Stimulated activated effector memory CD8-positive, alpha-beta T cell treated with anti-CD3 and anti-CD28 coated beads, Interleukin-12 subunit alpha, Interleukin-12 subunit beta, amount 100 ng/mL, for 72 hours (primary cell): Measurements from ENCODE around the gene PTGIS.

Source experiments
- ATAC-seq: fragments of 150-1000 bp; cut with Tn5 transposase; 2 replicates; pipeline ENCODE4 v1.10.0; 2021
- DNase-seq, 2 donors: peaks; one replicate each; pipeline ENCODE4 v3.0.0; 2021 to 2022; ENCODE audit warnings: low spot score in 2 of 2
- H3K27ac Mint-ChIP-seq: one replicate; pipeline ENCODE4 v1.8.0; 2022; ENCODE audit warnings: mild to moderate bottlenecking, mixed read lengths
- H3K36me3 Mint-ChIP-seq: one replicate; pipeline ENCODE4 v1.8.0; 2022; ENCODE audit warnings: mild to moderate bottlenecking, mixed read lengths
- H3K4me1 Mint-ChIP-seq: one replicate; pipeline ENCODE4 v1.8.0; 2022; ENCODE audit warnings: mixed read lengths
- H3K4me3 Mint-ChIP-seq: one replicate; pipeline ENCODE4 v1.8.0; 2022; ENCODE audit warnings: mild to moderate bottlenecking, mixed read lengths
- H3K9me3 Mint-ChIP-seq: one replicate; pipeline ENCODE4 v1.8.0; 2022; ENCODE audit warnings: mixed read lengths

Gene PTGIS

GRCh38 chr20:49587111-49587570, 19.2 kb upstream of the PTGIS start:
- Mint-ChIP-seq H3K36me3 (peaks cover 35% of the 10 kb centered on the region), H3K4me3 (no peak overlapping the region), H3K27ac (no peak overlapping the region), H3K9me3 (peaks cover 10% of the 10 kb centered on the region), H3K4me1 (peaks cover 68% of the 10 kb centered on the region)
- ATAC-seq: no peak
- DNase-seq: no peak

GRCh38 chr20:49585585-49586245, 17.8 kb upstream of the PTGIS start:
- Mint-ChIP-seq H3K9me3 (peaks cover 10% of the 10 kb centered on the region), H3K4me1 (peaks cover 54% of the 10 kb centered on the region), H3K36me3 (peaks cover 22% of the 10 kb centered on the region), H3K4me3 (no peak overlapping the region), H3K27ac (peak overlapping the region; percentile 94)
- ATAC-seq (no peak), DNase-seq (no peak)

GRCh38 chr20:49584418-49585382, 16.8 kb upstream of the PTGIS start:
- Mint-ChIP-seq H3K27ac (peak overlapping the region; percentile 94), H3K36me3 (peaks cover 12% of the 10 kb centered on the region), H3K4me1 (peaks cover 44% of the 10 kb centered on the region), H3K9me3 (peaks cover 4% of the 10 kb centered on the region), H3K4me3 (peak overlapping the region; percentile 41)
- ATAC-seq (peak; percentile 61), DNase-seq (no peak)

GRCh38 chr20:49583669-49584417, 15.9 kb upstream of the PTGIS start:
- Mint-ChIP-seq H3K27ac (peak overlapping the region; percentile 94), H3K36me3 (peaks cover 3% of the 10 kb centered on the region), H3K4me3 (no peak overlapping the region), H3K4me1 (peaks cover 36% of the 10 kb centered on the region), H3K9me3 (peaks cover 4% of the 10 kb centered on the region)
- DNase-seq: no peak
- peak; percentile 60 for ATAC-seq

GRCh38 chr20:49583343-49583668, 15.4 kb upstream of the PTGIS start:
- Mint-ChIP-seq H3K9me3 (peaks cover 4% of the 10 kb centered on the region), H3K4me3 (no peak overlapping the region), H3K27ac (peak overlapping the region; percentile 94), H3K4me1 (peaks cover 30% of the 10 kb centered on the region), H3K36me3 (no peaks in the 10 kb centered on the region)
- no peak for DNase-seq
- no peak for ATAC-seq

GRCh38 chr20:49582413-49583334, 14.7 kb upstream of the PTGIS start:
- H3K27ac Mint-ChIP-seq: no peak overlapping the region
- H3K4me3 Mint-ChIP-seq: no peak overlapping the region
- H3K9me3 Mint-ChIP-seq: peaks cover 4% of the 10 kb centered on the region
- H3K4me1 Mint-ChIP-seq: peaks cover 34% of the 10 kb centered on the region
- ATAC-seq: no peak
- no peaks in the 10 kb centered on the region for H3K36me3 Mint-ChIP-seq
- DNase-seq: no peak

GRCh38 chr20:49581482-49581881, 13.5 kb upstream of the PTGIS start:
- ATAC-seq (no peak), DNase-seq (no peak)
- Mint-ChIP-seq H3K27ac (no peak overlapping the region), H3K36me3 (no peaks in the 10 kb centered on the region), H3K4me3 (no peak overlapping the region), H3K9me3 (peaks cover 5% of the 10 kb centered on the region), H3K4me1 (peaks cover 46% of the 10 kb centered on the region)

- no peaks in the 10 kb centered on the region for H3K36me3 Mint-ChIP-seq
- DNase-seq (no peak), ATAC-seq (no peak)
- H3K27ac Mint-ChIP-seq: no peak overlapping the region
- peaks cover 51% of the 10 kb centered on the region for H3K4me1 Mint-ChIP-seq
- peaks cover 7% of the 10 kb centered on the region for H3K9me3 Mint-ChIP-seq
- no peak overlapping the region for H3K4me3 Mint-ChIP-seq
These were observed 12.9 kb upstream of the PTGIS start for GRCh38 chr20:49580813-49581174.

- Mint-ChIP-seq H3K4me1 (peaks cover 45% of the 10 kb centered on the region), H3K4me3 (no peak overlapping the region), H3K36me3 (no peaks in the 10 kb centered on the region), H3K9me3 (peaks cover 7% of the 10 kb centered on the region), H3K27ac (no peak overlapping the region)
- DNase-seq: no peak
- ATAC-seq: no peak
These were observed 12.2 kb upstream of the PTGIS start for GRCh38 chr20:49579874-49580812.

GRCh38 chr20:49579195-49579594, 11.3 kb upstream of the PTGIS start:
- no peak for DNase-seq
- no peak overlapping the region for H3K4me3 Mint-ChIP-seq
- peaks cover 7% of the 10 kb centered on the region for H3K9me3 Mint-ChIP-seq
- peaks cover 37% of the 10 kb centered on the region for H3K4me1 Mint-ChIP-seq
- H3K27ac Mint-ChIP-seq: no peak overlapping the region
- H3K36me3 Mint-ChIP-seq: no peaks in the 10 kb centered on the region
- ATAC-seq: no peak

GRCh38 chr20:49578436-49578835, 10.5 kb upstream of the PTGIS start:
- ATAC-seq (no peak), DNase-seq (no peak)
- no peak overlapping the region for H3K4me3 Mint-ChIP-seq
- H3K9me3 Mint-ChIP-seq: peaks cover 7% of the 10 kb centered on the region
- H3K36me3 Mint-ChIP-seq: no peaks in the 10 kb centered on the region
- peaks cover 37% of the 10 kb centered on the region for H3K4me1 Mint-ChIP-seq
- no peak overlapping the region for H3K27ac Mint-ChIP-seq

- peaks cover 50% of the 10 kb centered on the region for H3K4me1 Mint-ChIP-seq
- ATAC-seq (no peak), DNase-seq (no peak)
- H3K4me3 Mint-ChIP-seq: no peak overlapping the region
- H3K27ac Mint-ChIP-seq: peak overlapping the region; percentile 79
- H3K36me3 Mint-ChIP-seq: peaks cover 6% of the 10 kb centered on the region
- peaks cover 3% of the 10 kb centered on the region for H3K9me3 Mint-ChIP-seq
These were observed 7.7 kb upstream of the PTGIS start for GRCh38 chr20:49575551-49576060.

- peaks cover 3% of the 10 kb centered on the region for H3K9me3 Mint-ChIP-seq
- H3K36me3 Mint-ChIP-seq: peaks cover 6% of the 10 kb centered on the region
- H3K4me1 Mint-ChIP-seq: peaks cover 59% of the 10 kb centered on the region
- H3K27ac Mint-ChIP-seq: peak overlapping the region; percentile 82
- ATAC-seq (peak; percentile 81), DNase-seq (no peak)
- no peak overlapping the region for H3K4me3 Mint-ChIP-seq
These were observed 6.0 kb upstream of the PTGIS start for GRCh38 chr20:49573900-49574416.
